ENCODE measurements around the gene SAFB2.

GRCh38 chr19:5545051-5545450 lies 77.5 kb downstream of the SAFB2 start:
- TF ChIP-seq ZNF274 (IDR thresholded peaks at IDR 0.05; ENCODE audit: low read depth, low read length) = no peak
- no peak for TF ChIP-seq YY1 (IDR thresholded peaks at IDR 0.05; ENCODE audit: insufficient read depth, insufficient read length)

All from NT2/D1 (cell line).